HepG2 (cell line): Measurements from ENCODE around the gene FRMD8.

Experiments
- ARNT ChIP-seq: fragments of 450-650 bp; IDR thresholded peaks from 2 replicates; pipeline ENCODE4 v1.6.1; 2017
- FOSL1 ChIP-seq: sonication (generic); formaldehyde crosslinking; IDR thresholded peaks from 2 replicates; pipeline ENCODE4 v1.9.0; 2021; ENCODE audit warnings: missing genetic modification reagents, borderline replicate concordance
- POLR2AphosphoS5 ChIP-seq: IDR thresholded peaks from 2 replicates; pipeline ENCODE4 v1.6.1; 2012; ENCODE audit warnings: low read depth, low read length
- SIN3A ChIP-seq: IDR thresholded peaks from 2 replicates; pipeline ENCODE4 v1.6.1; 2011; ENCODE audit warnings: low read depth, mild to moderate bottlenecking, control low read depth, low read length, borderline replicate concordance
- ZFP41 ChIP-seq: sonication (generic); formaldehyde crosslinking; IDR thresholded peaks from 2 replicates; pipeline ENCODE4 v1.4.0; 2020; ENCODE audit warnings: mild to moderate bottlenecking, missing genetic modification reagents, borderline replicate concordance
- ZNF354B ChIP-seq: sonication (generic); formaldehyde crosslinking; IDR thresholded peaks from 2 replicates; pipeline ENCODE4 v1.8.0; 2022; ENCODE audit warnings: mild to moderate bottlenecking, missing genetic modification reagents
- TF ChIP-seq, protein P1 (sequence below): sonication (generic); formaldehyde crosslinking; IDR thresholded peaks from 2 replicates; pipeline ENCODE4 v1.5.0; 2020; ENCODE audit warnings: missing genetic modification reagents
- TF ChIP-seq, protein P2 (sequence below): sonication (generic); formaldehyde crosslinking; IDR thresholded peaks from 2 replicates; pipeline ENCODE4 v1.5.0; 2020; ENCODE audit warnings: missing genetic modification reagents
- TF ChIP-seq, protein P3 (sequence below): IDR thresholded peaks from 2 replicates; pipeline ENCODE4 v1.6.1; 2012; ENCODE audit warnings: inconsistent platforms
- TF ChIP-seq, protein P4 (sequence below): sonication (generic); formaldehyde crosslinking; IDR thresholded peaks from 2 replicates; pipeline ENCODE4 v1.9.0; 2021; ENCODE audit warnings: missing genetic modification reagents, borderline replicate concordance
- TF ChIP-seq, protein P5 (sequence below): sonication (generic); formaldehyde crosslinking; IDR thresholded peaks from 2 replicates; pipeline ENCODE4 v1.8.0; 2022; ENCODE audit warnings: missing genetic modification reagents, mild to moderate bottlenecking, moderate library complexity, borderline replicate concordance

DNA sequence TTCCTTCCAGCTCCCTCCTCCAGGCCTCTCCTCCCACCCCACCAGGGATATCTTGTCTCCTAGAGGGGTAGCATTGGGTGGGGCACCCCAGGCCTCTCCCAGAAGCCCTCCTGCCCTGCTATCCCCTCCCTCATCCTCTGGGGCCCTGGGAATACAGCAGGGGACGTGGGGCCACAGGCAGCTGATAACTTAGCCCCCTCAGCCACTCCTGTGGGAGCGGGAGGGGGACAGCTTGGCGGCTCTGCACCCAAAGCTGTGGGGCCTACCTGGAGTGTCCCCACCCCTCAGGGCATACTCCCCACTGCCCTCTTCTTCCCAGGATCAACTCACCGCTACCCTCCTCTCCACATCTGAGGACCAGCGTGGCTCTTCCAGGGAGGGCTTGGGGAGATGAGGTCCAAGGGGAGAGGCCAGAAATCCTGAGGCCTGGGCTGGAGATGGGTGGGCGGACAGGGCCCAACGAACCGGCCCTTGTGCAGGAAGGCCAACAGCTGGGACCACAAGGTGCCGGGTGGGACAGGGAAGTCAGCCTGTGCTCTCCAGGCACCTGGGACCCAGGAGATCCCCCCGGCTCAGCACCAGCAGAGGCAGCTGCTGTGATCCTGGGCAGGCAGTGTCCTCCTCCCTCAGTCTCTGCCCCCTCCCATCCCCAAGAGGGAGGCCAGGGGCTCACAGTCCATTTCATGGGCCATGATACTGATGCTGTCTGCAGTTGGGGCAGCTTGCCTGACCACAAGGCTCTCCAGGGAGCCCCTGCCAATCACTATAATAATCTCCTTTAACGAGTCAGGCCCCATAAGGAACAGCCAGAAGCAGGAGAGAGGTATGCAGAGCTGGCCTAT is 59.4 kb downstream of the FRMD8 start:
- TF ChIP-seq FOSL1 (CRISPR knock-in tag) = no peak
- TF ChIP-seq, protein P1, sequence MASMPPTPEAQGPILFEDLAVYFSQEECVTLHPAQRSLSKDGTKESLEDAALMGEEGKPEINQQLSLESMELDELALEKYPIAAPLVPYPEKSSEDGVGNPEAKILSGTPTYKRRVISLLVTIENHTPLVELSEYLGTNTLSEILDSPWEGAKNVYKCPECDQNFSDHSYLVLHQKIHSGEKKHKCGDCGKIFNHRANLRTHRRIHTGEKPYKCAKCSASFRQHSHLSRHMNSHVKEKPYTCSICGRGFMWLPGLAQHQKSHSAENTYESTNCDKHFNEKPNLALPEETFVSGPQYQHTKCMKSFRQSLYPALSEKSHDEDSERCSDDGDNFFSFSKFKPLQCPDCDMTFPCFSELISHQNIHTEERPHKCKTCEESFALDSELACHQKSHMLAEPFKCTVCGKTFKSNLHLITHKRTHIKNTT (CRISPR knock-in tag) = no peak
- TF ChIP-seq, protein P2, sequence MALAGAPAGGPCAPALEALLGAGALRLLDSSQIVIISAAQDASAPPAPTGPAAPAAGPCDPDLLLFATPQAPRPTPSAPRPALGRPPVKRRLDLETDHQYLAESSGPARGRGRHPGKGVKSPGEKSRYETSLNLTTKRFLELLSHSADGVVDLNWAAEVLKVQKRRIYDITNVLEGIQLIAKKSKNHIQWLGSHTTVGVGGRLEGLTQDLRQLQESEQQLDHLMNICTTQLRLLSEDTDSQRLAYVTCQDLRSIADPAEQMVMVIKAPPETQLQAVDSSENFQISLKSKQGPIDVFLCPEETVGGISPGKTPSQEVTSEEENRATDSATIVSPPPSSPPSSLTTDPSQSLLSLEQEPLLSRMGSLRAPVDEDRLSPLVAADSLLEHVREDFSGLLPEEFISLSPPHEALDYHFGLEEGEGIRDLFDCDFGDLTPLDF (CRISPR knock-in tag) = no peak
- TF ChIP-seq, protein P3, sequence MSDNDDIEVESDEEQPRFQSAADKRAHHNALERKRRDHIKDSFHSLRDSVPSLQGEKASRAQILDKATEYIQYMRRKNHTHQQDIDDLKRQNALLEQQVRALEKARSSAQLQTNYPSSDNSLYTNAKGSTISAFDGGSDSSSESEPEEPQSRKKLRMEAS = no peak
- TF ChIP-seq, protein P4, sequence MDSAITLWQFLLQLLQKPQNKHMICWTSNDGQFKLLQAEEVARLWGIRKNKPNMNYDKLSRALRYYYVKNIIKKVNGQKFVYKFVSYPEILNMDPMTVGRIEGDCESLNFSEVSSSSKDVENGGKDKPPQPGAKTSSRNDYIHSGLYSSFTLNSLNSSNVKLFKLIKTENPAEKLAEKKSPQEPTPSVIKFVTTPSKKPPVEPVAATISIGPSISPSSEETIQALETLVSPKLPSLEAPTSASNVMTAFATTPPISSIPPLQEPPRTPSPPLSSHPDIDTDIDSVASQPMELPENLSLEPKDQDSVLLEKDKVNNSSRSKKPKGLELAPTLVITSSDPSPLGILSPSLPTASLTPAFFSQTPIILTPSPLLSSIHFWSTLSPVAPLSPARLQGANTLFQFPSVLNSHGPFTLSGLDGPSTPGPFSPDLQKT (CRISPR knock-in tag) = no peak
- TF ChIP-seq ZNF354B (CRISPR knock-in tag) = no peak
- TF ChIP-seq SIN3A = no peak
- no peak for TF ChIP-seq ARNT
- no peak for TF ChIP-seq ZFP41 (CRISPR knock-in tag)
- TF ChIP-seq, protein P5, sequence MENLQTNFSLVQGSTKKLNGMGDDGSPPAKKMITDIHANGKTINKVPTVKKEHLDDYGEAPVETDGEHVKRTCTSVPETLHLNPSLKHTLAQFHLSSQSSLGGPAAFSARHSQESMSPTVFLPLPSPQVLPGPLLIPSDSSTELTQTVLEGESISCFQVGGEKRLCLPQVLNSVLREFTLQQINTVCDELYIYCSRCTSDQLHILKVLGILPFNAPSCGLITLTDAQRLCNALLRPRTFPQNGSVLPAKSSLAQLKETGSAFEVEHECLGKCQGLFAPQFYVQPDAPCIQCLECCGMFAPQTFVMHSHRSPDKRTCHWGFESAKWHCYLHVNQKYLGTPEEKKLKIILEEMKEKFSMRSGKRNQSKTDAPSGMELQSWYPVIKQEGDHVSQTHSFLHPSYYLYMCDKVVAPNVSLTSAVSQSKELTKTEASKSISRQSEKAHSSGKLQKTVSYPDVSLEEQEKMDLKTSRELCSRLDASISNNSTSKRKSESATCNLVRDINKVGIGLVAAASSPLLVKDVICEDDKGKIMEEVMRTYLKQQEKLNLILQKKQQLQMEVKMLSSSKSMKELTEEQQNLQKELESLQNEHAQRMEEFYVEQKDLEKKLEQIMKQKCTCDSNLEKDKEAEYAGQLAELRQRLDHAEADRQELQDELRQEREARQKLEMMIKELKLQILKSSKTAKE (CRISPR knock-in tag) = no peak
- TF ChIP-seq POLR2AphosphoS5 = no peak; the same call in 1 of the 2 replicates
